Stimulated activated naive CD8-positive, alpha-beta T cell treated with anti-CD3 and anti-CD28 coated beads, Interleukin-15, amount 100 ng/mL, for 72 hours (primary cell): ENCODE data around the gene NUDT4.

Experiments used
- ATAC-seq: fragments of 150-1000 bp; cut with Tn5 transposase; 2 replicates; pipeline ENCODE4 v1.10.0; 2021; ENCODE audit warnings: mild to moderate bottlenecking, moderate library complexity
- DNase-seq, 2 donors: peaks; one replicate each; pipeline ENCODE4 v3.0.0; 2021 to 2022
- H3K27ac Mint-ChIP-seq, 2 donors: one replicate each; pipeline ENCODE4 v1.8.0; 2022; ENCODE audit warnings: mild to moderate bottlenecking in 2 of 2, mixed read lengths in 2 of 2, moderate library complexity in 2 of 2
- H3K27me3 Mint-ChIP-seq: one replicate; pipeline ENCODE4 v1.8.0; 2022; ENCODE audit warnings: mixed read lengths
- H3K4me1 Mint-ChIP-seq: one replicate; pipeline ENCODE4 v1.8.0; 2022; ENCODE audit warnings: mild to moderate bottlenecking, mixed read lengths
- H3K4me3 Mint-ChIP-seq, 2 donors: one replicate each; pipeline ENCODE4 v1.8.0; 2022; ENCODE audit warnings: mild to moderate bottlenecking in 2 of 2, mixed read lengths in 2 of 2, moderate library complexity in 1 of 2
- H3K9me3 Mint-ChIP-seq, 2 donors: one replicate each; pipeline ENCODE4 v1.8.0; 2022; ENCODE audit warnings: mixed read lengths in 2 of 2

Gene NUDT4

DNA sequence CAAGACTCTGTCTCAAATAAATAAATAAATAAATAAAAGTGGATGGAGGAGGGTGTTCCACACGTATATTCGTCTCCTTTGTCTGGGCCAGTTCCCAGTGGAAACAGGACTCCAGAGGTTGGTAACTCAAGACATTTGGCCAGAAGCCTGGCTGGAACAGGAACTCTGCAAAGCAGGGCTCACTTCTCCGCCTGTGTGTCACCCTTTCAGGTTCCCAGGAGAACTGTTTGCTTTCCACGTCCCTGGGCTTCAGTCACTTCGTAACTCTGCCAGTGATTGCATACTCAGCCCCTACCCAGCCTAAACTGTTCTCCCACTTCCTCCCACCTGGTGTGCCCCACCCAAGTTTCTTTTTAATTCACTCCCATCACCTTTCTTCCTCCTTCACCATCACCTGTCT, 71.1 kb downstream of the NUDT4 start:
- H3K4me3 Mint-ChIP-seq: no peak overlapping the region
- peaks cover 19% of the 10 kb centered on the region for H3K4me1 Mint-ChIP-seq
- H3K27ac Mint-ChIP-seq: no peak overlapping the region
- ATAC-seq (no peak), DNase-seq (no peak)
- H3K9me3 Mint-ChIP-seq: no peaks in the 10 kb centered on the region
- H3K27me3 Mint-ChIP-seq: no peaks in the 10 kb centered on the region

DNA sequence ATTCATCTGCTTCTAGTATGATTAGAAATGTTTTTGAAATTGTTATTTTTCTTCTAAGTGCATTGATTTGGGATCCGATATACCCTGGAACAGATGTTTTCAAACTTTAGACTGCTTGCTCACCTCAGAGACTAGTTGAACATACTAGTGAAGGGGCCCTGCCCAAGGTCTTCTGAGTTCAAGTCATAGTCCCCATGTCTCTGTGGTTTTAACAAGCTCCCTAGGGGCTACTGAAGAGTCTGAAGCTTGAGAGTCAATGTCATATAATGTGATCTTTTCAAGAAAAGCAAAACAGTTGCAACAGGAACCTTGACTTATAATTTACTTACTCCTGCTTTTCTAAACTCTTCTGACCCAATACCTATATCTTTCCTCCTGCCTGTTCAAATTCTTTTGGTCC, 71.6 kb downstream of the NUDT4 start:
- Mint-ChIP-seq H3K27me3 (no peaks in the 10 kb centered on the region), H3K4me3 (no peak overlapping the region), H3K4me1 (peaks cover 19% of the 10 kb centered on the region), H3K9me3 (no peaks in the 10 kb centered on the region), H3K27ac (no peak overlapping the region)
- no peak for ATAC-seq
- DNase-seq: no peak

DNA sequence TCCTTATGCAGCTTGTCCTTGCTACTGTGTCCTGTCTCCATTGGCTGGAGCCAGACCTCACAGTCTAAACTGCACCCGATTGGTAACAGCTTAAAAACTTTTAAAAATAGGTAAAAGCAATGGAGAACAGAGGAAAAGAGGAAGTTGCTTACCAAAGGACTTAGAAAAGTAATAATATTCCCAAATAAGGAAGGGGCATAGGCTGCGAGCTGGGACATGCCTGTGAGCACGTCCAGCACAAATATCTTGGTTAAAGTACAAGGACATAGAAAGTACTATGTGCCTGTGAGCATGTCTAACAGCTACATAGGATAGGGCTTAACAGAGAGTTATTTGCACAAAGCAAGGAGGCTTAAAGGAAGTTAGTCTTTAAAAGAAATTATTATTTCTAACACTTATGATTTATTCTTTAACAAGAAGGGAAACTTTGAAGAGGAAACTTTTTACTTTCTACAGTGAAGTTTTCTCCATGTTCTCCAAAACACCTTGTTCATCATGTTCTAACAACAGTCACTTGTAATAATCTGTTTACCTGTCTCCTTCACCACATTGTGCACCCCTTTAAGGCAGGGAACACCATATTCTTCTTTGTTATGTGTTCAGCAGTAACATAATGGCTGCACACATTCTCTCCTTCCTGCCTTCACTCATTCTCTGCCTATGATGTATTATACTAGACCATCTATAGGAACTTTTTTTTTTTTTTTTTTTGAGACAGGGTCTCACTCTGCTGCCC, 73.9 kb downstream of the NUDT4 start:
- no peaks in the 10 kb centered on the region for H3K9me3 Mint-ChIP-seq
- no peaks in the 10 kb centered on the region for H3K27me3 Mint-ChIP-seq
- ATAC-seq (no peak), DNase-seq (no peak)
- peaks cover 19% of the 10 kb centered on the region for H3K4me1 Mint-ChIP-seq
- no peak overlapping the region for H3K4me3 Mint-ChIP-seq
- H3K27ac Mint-ChIP-seq: no peak overlapping the region

DNA sequence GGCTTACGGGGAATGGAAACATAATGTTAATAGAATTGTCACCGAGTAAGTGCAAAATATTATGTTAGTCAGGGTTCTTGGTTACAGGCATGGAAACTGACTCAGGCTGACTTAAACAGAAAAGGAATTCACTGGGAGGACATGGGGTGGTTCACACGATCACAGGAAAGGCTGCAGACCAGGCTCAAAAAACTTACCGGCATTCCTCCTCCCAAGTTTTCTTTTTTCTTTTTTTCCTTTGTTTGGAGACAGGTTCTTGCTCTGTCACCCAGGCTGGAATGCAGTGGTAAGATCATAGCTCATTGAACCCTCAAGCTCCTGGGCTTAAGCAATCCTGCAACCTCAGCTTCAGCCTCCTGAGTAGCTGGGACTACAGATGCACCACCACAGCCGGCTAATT, 75.9 kb downstream of the NUDT4 start:
- no peak for DNase-seq
- Mint-ChIP-seq H3K4me1 (peaks cover 7% of the 10 kb centered on the region), H3K4me3 (no peak overlapping the region), H3K9me3 (no peaks in the 10 kb centered on the region), H3K27ac (no peak overlapping the region), H3K27me3 (no peaks in the 10 kb centered on the region)
- ATAC-seq: no peak

DNA sequence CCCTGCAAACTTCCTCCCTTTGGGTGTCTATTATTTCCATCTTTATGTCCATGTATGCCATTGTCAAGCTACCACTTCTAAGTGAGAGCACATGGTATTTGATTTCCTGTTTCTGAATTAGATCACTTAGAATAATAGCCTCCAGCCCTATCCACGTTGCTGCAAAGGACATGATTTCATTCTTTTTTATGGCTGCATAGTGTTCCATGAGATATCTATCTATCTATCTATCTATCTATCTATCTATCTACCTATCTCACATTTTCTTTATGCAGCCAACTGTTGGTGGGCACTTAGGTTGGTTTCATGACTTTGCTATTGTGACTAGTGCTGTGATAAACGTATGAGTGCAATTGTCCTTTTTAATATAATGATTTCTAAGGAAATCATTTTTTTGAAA, 78.4 kb downstream of the NUDT4 start:
- Mint-ChIP-seq H3K4me3 (no peak overlapping the region), H3K9me3 (no peaks in the 10 kb centered on the region), H3K27ac (no peak overlapping the region), H3K4me1 (no peaks in the 10 kb centered on the region), H3K27me3 (no peaks in the 10 kb centered on the region)
- ATAC-seq: no peak
- no peak for DNase-seq
